ENCODE data around the gene GPR89B. TPM values are rescaled to one million over a fixed set of nuclear protein-coding genes. Genes with fewer than 3 reads are reported as not detected.

Gene GPR89B
- polyA plus RNA-seq, 1 donor (not counting 4 experiments of a cell fraction or from before 2014, with no cell fraction given): 34.0 TPM

DNA sequence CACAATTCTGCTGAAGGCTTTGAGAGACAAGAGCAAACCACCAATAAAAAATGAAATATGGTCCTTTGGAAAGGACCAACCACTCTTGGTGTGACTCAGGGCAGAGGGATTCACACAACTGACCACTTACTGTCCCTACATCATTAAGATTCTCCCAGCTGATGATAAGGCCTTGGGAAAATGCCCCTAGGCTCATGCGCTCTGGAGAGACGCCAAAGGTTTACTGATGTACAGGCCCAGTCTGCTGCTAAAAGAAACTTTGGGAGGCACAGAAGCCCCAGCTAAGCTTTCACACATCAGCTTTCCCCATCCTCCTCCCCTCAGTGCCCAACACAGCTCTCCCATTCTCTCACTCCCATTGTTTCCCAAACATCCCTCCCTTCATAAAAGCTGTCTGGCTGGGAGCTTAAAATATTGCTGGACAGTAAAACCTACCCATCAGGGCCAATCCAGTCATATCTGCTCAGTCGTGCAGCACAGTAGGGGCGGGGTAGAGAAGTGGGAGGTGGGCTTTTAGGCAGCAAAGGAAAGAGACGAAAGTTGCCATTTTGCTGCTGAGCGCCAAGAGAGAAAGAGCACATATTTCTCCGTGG is 25.9 kb upstream of the GPR89B start, which contains the start of gene GJA8:
Gene GJA8 (plus strand): TSS at position 543 of the 593 bp plus-strand sequence. CDS start 5,161 bp downstream, outside the sequence.
- Histone ChIP-seq H4K20me1 (ENCODE audit: control insufficient read depth, extremely low read depth, insufficient read depth, low read length) (no peaks in the 10 kb centered on the region), H3K4me2 (ENCODE audit: control insufficient read depth, extremely low read depth, insufficient read depth, low read depth, low read length) (no peak within 1 kb of the TSS), H3K79me2 (ENCODE audit: control insufficient read depth, insufficient read depth, low read length) (no peaks in the 10 kb centered on the region), H3K27me3 (ENCODE audit: control insufficient read depth, extremely low read depth, insufficient read depth, low read length) (no peaks in the 10 kb centered on the region), H3K27ac (ENCODE audit: control insufficient read depth, insufficient read depth, low read length) (no peak within 1 kb of the TSS), H2AFZ (ENCODE audit: control insufficient read depth, low read length) (no peak within 1 kb of the TSS), H3K9ac (ENCODE audit: control insufficient read depth, extremely low read depth, insufficient read depth, low read length) (no peak within 1 kb of the TSS), H3K4me1 (ENCODE audit: control insufficient read depth, extremely low read depth, insufficient read depth, low read length) (peaks cover 2% of the 10 kb centered on the region), H3K4me3 (ENCODE audit: control insufficient read depth in 2 of 3, extremely low read depth in 1 of 3, insufficient read depth in 2 of 3, low read depth in 1 of 3, low read length in 3 of 3) (no peak within 1 kb of the TSS), H3K36me3 (ENCODE audit: control insufficient read depth in 2 of 2, extremely low read depth in 1 of 2, insufficient read depth in 2 of 2, low read length in 2 of 2) (no peaks in the 10 kb centered on the region), H3K9me3 (ENCODE audit: control insufficient read depth, low read depth, low read length) (no peaks in the 10 kb centered on the region), H3K9me1 (ENCODE audit: control insufficient read depth, extremely low read depth, insufficient read depth, low read length) (no peaks in the 10 kb centered on the region)
- dilution Hi-C loops (cut with MboI; ENCODE audit: extremely low pct_ligation_motif_present, low sequenced_read_pairs): no loop called here
- FAIRE-seq (no peak), DNase-seq (ENCODE audit: low read depth, low spot score) (no peak)
- TF ChIP-seq EZH2 (IDR thresholded peaks at IDR 0.05; ENCODE audit: low read length): no peak
- TF ChIP-seq, protein P1, sequence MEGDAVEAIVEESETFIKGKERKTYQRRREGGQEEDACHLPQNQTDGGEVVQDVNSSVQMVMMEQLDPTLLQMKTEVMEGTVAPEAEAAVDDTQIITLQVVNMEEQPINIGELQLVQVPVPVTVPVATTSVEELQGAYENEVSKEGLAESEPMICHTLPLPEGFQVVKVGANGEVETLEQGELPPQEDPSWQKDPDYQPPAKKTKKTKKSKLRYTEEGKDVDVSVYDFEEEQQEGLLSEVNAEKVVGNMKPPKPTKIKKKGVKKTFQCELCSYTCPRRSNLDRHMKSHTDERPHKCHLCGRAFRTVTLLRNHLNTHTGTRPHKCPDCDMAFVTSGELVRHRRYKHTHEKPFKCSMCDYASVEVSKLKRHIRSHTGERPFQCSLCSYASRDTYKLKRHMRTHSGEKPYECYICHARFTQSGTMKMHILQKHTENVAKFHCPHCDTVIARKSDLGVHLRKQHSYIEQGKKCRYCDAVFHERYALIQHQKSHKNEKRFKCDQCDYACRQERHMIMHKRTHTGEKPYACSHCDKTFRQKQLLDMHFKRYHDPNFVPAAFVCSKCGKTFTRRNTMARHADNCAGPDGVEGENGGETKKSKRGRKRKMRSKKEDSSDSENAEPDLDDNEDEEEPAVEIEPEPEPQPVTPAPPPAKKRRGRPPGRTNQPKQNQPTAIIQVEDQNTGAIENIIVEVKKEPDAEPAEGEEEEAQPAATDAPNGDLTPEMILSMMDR (optimal IDR thresholded peaks at IDR 0.05 in 1 of 3, IDR thresholded peaks at IDR 0.05 in 1 of 3, conservative IDR thresholded peaks at IDR 0.05 in 1 of 3; ENCODE audit: extremely low read depth in 1 of 3, insufficient read depth in 2 of 3, low read length in 3 of 3): no peak

- Histone ChIP-seq H3K9me1 (ENCODE audit: control insufficient read depth, extremely low read depth, insufficient read depth, low read length) (no peaks in the 10 kb centered on the region), H3K36me3 (ENCODE audit: control insufficient read depth in 2 of 2, extremely low read depth in 1 of 2, insufficient read depth in 2 of 2, low read length in 2 of 2) (no peaks in the 10 kb centered on the region), H3K4me2 (ENCODE audit: control insufficient read depth, extremely low read depth, insufficient read depth, low read depth, low read length) (no peak overlapping the region), H3K27ac (ENCODE audit: control insufficient read depth, insufficient read depth, low read length) (no peak overlapping the region), H3K79me2 (ENCODE audit: control insufficient read depth, insufficient read depth, low read length) (no peaks in the 10 kb centered on the region), H3K27me3 (ENCODE audit: control insufficient read depth, extremely low read depth, insufficient read depth, low read length) (no peaks in the 10 kb centered on the region), H3K4me1 (ENCODE audit: control insufficient read depth, extremely low read depth, insufficient read depth, low read length) (no peaks in the 10 kb centered on the region), H3K9ac (ENCODE audit: control insufficient read depth, extremely low read depth, insufficient read depth, low read length) (no peak overlapping the region), H3K4me3 (ENCODE audit: control insufficient read depth in 2 of 3, extremely low read depth in 1 of 3, insufficient read depth in 2 of 3, low read depth in 1 of 3, low read length in 3 of 3) (no peak overlapping the region), H4K20me1 (ENCODE audit: control insufficient read depth, extremely low read depth, insufficient read depth, low read length) (no peaks in the 10 kb centered on the region), H2AFZ (ENCODE audit: control insufficient read depth, low read length) (no peak overlapping the region), H3K9me3 (ENCODE audit: control insufficient read depth, low read depth, low read length) (no peaks in the 10 kb centered on the region)
- TF ChIP-seq, protein P1 (optimal IDR thresholded peaks at IDR 0.05 in 1 of 3, IDR thresholded peaks at IDR 0.05 in 1 of 3, conservative IDR thresholded peaks at IDR 0.05 in 1 of 3; ENCODE audit: extremely low read depth in 1 of 3, insufficient read depth in 2 of 3, low read length in 3 of 3): no peak
- no peak for TF ChIP-seq EZH2 (IDR thresholded peaks at IDR 0.05; ENCODE audit: low read length)
- no peak for DNase-seq (ENCODE audit: low read depth, low spot score)
- no peak for FAIRE-seq
- dilution Hi-C loops (cut with MboI; ENCODE audit: extremely low pct_ligation_motif_present, low sequenced_read_pairs): no loop called here
Observed at GRCh38 chr1:147904726-147905125, 23.5 kb upstream of the GPR89B start.

All from keratinocyte (primary cell).